UCSD-AML1 (cell line): ENCODE data around the gene DLK1.

Experiments
- DNase-seq: peaks from one replicate; lab custom pipeline; 2025; ENCODE audit not compliant: unreplicated experiment; lab: John Stamatoyannopoulos, UW

The DLK1 gene

DNA sequence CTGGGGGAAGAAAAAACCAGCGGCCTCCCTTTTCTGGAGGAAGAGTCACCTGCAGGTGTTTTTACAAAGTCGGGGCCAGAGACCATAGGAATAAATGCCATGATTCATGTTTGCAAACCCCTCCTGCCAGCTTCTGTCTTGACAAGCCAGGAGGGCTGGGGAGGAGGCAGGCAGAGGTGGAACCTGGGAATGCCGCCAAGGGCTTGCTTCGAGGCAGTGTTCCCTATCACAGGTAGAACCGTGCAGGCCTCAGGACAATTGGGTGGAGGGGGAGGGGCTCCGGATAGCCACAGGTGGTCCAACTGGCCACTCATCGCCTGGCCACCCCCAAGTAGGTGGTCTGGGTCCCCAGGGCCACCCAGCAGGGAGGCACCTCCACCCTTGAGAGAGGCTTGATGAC lies 14.2 kb upstream of the DLK1 start:
- DNase-seq, result no peak

DNA sequence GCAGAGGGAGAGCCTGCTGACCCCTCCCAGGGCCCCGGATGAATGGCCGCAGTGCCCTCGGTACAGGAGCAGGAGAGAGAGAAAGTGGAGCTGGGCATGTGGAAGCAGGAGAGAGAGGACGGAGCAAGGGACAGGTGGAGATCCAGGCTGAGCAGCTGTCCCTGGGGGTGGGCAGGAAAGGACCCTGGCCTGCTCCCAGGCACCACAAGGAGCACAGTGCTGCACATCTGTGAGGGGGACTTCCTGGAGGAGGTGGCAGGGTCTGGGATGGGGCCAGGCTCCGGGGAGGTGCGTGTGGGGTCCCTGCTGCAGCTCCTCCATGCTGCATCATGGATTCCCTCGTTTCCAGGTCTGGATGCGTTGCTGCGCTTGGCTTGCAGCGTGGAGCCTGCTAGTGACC lies 13.0 kb upstream of the DLK1 start:
- no peak for DNase-seq

GRCh38 chr14:100714258-100714892 lies 12.3 kb upstream of the DLK1 start:
- peak; percentile 79 for DNase-seq

DNA sequence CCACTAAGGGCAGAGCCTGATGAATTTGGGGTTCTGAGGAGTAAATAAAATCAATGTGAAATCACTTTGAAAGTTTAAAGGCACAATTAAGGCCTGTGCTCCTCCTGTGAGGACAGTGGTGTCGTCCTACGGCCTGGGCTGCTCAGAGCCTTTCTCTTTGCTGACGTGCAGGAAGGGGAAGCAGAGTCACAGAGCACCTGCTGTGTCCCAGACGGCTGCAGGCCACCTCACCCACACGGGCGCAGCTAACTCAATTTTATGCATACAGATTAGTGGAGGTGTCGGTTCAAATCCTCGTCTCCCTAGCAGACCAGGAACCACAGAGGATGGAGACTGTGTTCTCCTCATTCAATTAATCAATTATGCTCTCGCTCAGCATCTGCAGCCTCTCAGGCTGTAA lies 11.4 kb upstream of the DLK1 start:
- no peak for DNase-seq

DNA sequence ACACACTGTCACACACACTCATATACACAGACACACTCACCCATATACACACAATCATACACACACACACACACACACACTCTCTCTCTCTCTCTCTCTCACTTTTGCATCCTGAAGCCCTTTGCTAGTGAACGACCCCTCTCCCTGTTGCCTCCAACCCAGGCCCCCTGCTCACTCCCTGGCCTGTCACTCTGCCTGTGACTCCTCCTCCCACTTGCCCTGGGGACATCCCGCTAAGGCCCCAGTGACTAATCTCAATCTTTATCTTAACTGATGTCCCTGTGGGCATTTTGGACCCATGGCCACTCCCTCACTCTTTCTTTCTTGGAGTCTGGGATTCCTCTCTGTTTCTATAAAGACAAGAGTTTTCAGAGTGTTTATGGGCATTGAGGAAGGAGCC lies 10.9 kb upstream of the DLK1 start:
- no peak for DNase-seq

DNA sequence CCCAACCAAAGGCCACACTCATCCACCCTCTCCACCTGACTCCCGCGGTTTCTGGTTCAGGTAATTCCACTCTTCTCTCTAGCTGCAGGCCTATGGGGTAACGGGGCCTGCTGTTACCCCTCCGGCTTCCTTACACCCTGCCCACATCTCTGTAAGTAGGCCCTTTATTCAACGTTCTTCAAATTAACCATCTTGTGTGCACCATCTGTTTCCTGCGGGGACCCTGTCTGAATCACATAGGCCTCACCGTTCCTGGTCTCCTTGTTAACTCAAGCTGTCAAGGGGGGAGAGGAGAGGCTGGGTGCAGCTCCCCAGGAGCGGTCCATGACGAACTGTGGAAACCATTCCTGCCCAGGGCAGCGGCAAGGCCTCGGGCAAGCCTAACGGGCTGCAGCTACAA lies 9.3 kb upstream of the DLK1 start:
- peak; percentile 64 for DNase-seq

- DNase-seq, result no peak
Observed at GRCh38 chr14:100719976-100720520, 6.6 kb upstream of the DLK1 start.

- no peak for DNase-seq
Observed at GRCh38 chr14:100721568-100721967, 5.1 kb upstream of the DLK1 start.

DNA sequence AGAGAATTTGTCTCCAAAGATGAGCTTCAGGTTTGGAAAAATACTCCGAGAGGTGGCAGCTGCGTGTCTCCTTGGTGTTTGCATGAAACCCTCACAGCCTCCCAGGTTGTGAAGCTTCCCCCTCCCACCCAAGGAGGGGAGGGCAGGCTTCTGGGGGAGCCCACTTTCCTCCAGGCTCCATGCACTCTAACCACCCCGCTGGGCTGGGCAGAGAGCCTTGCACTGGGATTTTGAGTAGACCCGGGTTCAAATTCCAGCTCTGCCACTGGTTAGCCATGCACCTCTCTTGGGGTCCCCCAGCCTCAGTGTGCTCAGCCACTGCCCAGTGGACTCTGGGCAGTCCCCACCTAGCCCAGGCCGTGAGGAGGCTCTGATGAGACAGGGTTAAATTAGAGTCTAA lies 4.3 kb upstream of the DLK1 start:
- no peak for DNase-seq

- DNase-seq, result no peak
Observed at GRCh38 chr14:100723135-100723829, 3.4 kb upstream of the DLK1 start.

- no peak for DNase-seq
Observed at GRCh38 chr14:100723830-100724437, 2.8 kb upstream of the DLK1 start.

DNA sequence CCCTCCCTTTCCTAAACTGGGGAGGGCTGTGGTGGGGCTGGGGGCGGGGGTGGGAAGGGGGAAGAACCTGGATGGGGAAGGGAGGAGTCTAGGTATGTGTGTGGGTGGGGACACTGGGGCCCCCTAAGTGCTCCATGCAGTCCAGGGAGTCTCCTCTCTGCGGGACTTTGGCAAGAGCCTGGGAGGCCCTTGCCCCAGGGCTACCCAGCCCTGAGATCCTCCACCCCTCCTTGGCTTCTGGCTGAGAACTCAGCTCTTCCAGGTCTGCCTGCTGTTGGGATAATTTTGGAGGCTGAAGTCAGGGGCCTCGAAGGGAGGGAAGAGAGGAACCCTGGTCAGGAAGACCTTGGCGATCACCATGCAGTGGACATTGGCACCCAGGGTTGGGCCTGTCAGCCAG lies 2.2 kb upstream of the DLK1 start:
- no peak for DNase-seq

DNA sequence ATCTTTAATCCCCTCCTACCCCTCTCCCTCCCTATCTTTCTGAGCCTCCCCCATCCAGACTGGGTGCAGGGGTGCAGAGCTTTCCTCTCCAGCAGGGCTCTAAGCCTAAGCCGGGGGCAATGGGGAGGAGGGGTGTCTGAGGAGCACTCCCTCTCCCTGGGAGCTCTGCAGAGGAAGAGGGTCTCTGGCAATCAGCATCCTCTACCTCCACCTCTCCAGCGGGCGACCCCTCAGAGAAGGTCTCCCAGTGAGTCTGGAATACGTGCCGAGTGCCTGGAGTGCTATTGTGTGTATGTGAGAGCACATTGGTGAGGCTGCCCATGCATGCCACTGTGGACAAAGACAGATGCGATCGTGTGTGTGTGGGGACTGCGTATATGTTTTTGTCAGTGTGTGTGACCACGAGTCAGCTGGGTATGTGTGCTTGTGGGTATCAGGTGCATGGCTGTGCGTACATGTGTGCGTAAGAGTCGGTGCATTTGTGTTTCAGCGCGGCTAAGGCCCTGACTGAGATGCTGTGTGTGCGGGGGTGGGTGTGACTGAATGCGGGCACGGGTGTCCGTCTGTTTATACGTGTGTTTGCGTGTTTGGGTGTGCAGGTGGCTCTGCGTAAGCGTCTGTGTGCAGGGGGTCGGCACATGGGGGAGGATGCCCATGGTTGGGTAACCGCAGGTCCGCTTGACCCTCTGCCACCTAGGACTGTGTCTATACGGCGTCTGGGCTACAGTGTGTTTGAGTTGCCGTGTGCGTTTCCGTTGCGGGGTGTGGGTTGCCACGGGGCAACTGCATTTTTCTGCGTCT lies 905 bp upstream of the DLK1 start:
- DNase-seq, result no peak

- no peak for DNase-seq
Observed at GRCh38 chr14:100727086-100727872, 587 bp downstream of the DLK1 start.

- no peak for DNase-seq
Observed at GRCh38 chr14:100727873-100728240, 1.2 kb downstream of the DLK1 start.

GRCh38 chr14:100728962-100729361 lies 2.3 kb downstream of the DLK1 start:
- no peak for DNase-seq

DNA sequence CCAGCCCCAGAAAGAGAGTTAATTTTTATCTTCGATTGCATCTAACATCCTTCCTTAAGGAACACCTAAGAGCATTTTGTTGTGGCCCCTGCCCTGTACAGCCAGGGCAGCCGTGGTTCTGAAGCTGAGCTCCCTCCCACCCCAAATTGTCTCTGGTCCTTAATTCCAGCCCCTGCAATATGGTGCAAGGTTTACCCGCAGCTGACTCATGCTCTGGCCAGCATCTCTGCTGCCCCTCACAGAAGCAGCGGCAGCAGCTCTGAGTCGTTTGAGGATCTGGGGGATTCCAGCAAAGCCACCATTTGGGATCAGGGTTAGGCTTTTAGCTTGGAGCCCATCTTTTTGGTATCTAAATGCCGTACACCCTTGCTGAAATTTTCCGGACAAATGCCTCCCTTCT lies 3.3 kb downstream of the DLK1 start:
- DNase-seq, result no peak

DNA sequence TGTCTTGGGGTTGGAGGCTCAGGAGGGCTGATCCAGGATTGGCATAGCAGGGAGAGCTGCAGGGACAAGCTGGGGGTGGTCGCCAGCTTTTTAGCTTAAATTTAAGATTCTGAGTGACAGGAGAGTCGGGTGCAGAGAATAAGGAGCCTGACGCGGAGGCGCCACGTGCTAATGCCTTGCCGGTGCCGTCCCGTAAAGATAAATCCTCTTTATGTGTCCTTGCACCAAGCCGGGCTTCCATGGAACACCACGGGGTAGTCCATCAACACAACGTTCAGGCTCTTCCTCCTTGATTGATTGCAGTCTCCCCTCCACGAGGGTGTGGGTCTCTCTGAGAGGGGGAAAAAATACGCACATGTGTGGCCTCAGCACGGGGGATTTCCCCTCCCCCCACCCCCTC lies 3.9 kb downstream of the DLK1 start:
- DNase-seq, result no peak

GRCh38 chr14:100731011-100731670 lies 4.4 kb downstream of the DLK1 start:
- DNase-seq, result no peak
